OCI-LY7 (cell line): Measurements from ENCODE around the gene HDAC4. TPM values are rescaled to one million over a fixed set of nuclear protein-coding genes. Genes with fewer than 3 reads are reported as not detected.

Experiments
- BruUV-seq: library from RNA; stranded (reverse); fragments of 400-500 nt; replicated peaks from 2 replicates; lab custom pipeline; 2021; lab: Mats Ljungman, UMichigan
- CTCF ChIA-PET: fragments of 300-600 bp; sonication (Branson Sonifier 250); formaldehyde crosslinking; loops from one replicate; lab custom pipeline; 2022; ENCODE audit warnings: antibody characterized with exemption; ENCODE audit not compliant: unreplicated experiment; lab: Charles Lee
- POLR2A ChIA-PET: fragments of 300-600 bp; sonication (Branson Sonifier 250); formaldehyde crosslinking; loops from one replicate; lab custom pipeline; 2022; ENCODE audit warnings: antibody characterized with exemption; lab: Charles Lee
- DNase-seq: peaks from one replicate; pipeline ENCODE4 v3.0.0-alpha.2; 2015; ENCODE audit warnings: low spot score
- H2AFZ ChIP-seq: fragments of 200-600 bp; sonication (generic), shearing (Covaris generic); 2 replicates; pipeline ENCODE4 v1.6.1; 2014; ENCODE audit warnings: mild to moderate bottlenecking, antibody characterized with exemption, low read length, moderate library complexity
- H3K27ac ChIP-seq: fragments of 200-600 bp; sonication (generic); 2 replicates; pipeline ENCODE4 v1.5.1; 2014; ENCODE audit warnings: mixed run types, low read depth, mild to moderate bottlenecking, moderate library complexity, low read length, inconsistent platforms; ENCODE audit not compliant: poor library complexity, severe bottlenecking
- H3K36me3 ChIP-seq: fragments of 200-600 bp; sonication (generic); 2 replicates; pipeline ENCODE4 v1.6.1; 2014; ENCODE audit warnings: mild to moderate bottlenecking, antibody characterized with exemption, low read length, moderate library complexity, mixed read lengths; ENCODE audit not compliant: insufficient read depth
- H3K4me1 ChIP-seq: fragments of 200-600 bp; sonication (generic); 2 replicates; pipeline ENCODE4 v1.5.1; 2014; ENCODE audit warnings: mild to moderate bottlenecking, low read length; ENCODE audit not compliant: insufficient read depth, poor library complexity, severe bottlenecking
- H3K4me2 ChIP-seq: fragments of 200-600 bp; sonication (generic); 2 replicates; pipeline ENCODE4 v1.6.1; 2014; ENCODE audit warnings: mild to moderate bottlenecking, low read length
- H3K4me3 ChIP-seq: fragments of 200-600 bp; sonication (generic); 2 replicates; pipeline ENCODE4 v1.5.1; 2014; ENCODE audit warnings: mild to moderate bottlenecking, low read depth, low read length; ENCODE audit not compliant: poor library complexity, severe bottlenecking
- H3K79me2 ChIP-seq: fragments of 200-600 bp; sonication (generic); 2 replicates; pipeline ENCODE4 v1.6.1; 2016; ENCODE audit warnings: low read depth, mild to moderate bottlenecking, low read length, moderate library complexity, mixed read lengths; ENCODE audit not compliant: insufficient read depth
- H3K9me2 ChIP-seq: fragments of 200-600 bp; sonication (generic); 2 replicates; pipeline ENCODE4 v1.6.1; 2016; ENCODE audit warnings: mild to moderate bottlenecking, low read length, mixed read lengths; ENCODE audit not compliant: insufficient read depth
- H3K9me3 ChIP-seq: fragments of 200-600 bp; sonication (generic); 2 replicates; pipeline ENCODE4 v1.6.1; 2014; ENCODE audit warnings: mild to moderate bottlenecking, mixed run types, low read length, mixed read lengths
- H4K20me1 ChIP-seq: fragments of 200-600 bp; sonication (generic); 2 replicates; pipeline ENCODE4 v1.6.1; 2014; ENCODE audit warnings: mild to moderate bottlenecking, antibody characterized with exemption, low read length, moderate library complexity, mixed read lengths; ENCODE audit not compliant: insufficient read depth
- EZH2phosphoT487 ChIP-seq: fragments of 200-600 bp; sonication (generic); IDR thresholded peaks from 2 replicates; pipeline ENCODE4 v1.6.1; 2018; ENCODE audit warnings: low read depth, borderline replicate concordance, mild to moderate bottlenecking, mixed run types, antibody characterized with exemption, low read length, moderate library complexity, mixed read lengths
- intact Hi-C: fragments of 100-400 bp; cut with micrococcal nuclease; formaldehyde crosslinking; loops from one replicate; pipeline ENCODE4 v1.10.0; 2022; ENCODE audit not compliant: unreplicated experiment
- total RNA-seq, 2 experiments: library from RNA; depleted of rRNA in 1 of 2; stranded (reverse); fragments of >200 nt in 1 of 2; shearing (Covaris generic) in 1 of 2; gene quantifications; 2 replicates each; pipeline ENCODE4 v1.2.3, GENCODE V29; 2014 to 2022
- TF ChIP-seq, protein P1 (sequence below): fragments of 200-600 bp; sonication (generic); conservative IDR thresholded peaks from 2 replicates; pipeline ENCODE4 v1.5.1; 2014; ENCODE audit warnings: mild to moderate bottlenecking, antibody characterized with exemption, low read length, moderate library complexity, mixed read lengths

The HDAC4 gene
- total RNA-seq, 2 experiments from 2014 or later: 10.2 to 20.6 TPM

GRCh38 chr2:239368906-239369552 is 31.8 kb downstream of the HDAC4 start:
- DNase-seq: peak; percentile 7
- Histone ChIP-seq H3K9me2 (no peaks in the 10 kb centered on the region), H2AFZ (no peak overlapping the region), H3K27ac (no peak overlapping the region), H3K36me3 (no peaks in the 10 kb centered on the region), H3K9me3 (no peaks in the 10 kb centered on the region), H3K4me1 (peaks cover 17% of the 10 kb centered on the region), H3K4me2 (no peak overlapping the region), H3K79me2 (no peaks in the 10 kb centered on the region), H4K20me1 (no peaks in the 10 kb centered on the region), H3K4me3 (no peak overlapping the region)
- ChIA-PET CTCF (no interaction called here), POLR2A (interaction anchor here (0.5 to 1.2 kb wide), 3 partner anchors 12 to 1412 kb away, joined by 3 read pairs; no protein-coding TSS in a partner anchor)
- TF ChIP-seq, protein P1, sequence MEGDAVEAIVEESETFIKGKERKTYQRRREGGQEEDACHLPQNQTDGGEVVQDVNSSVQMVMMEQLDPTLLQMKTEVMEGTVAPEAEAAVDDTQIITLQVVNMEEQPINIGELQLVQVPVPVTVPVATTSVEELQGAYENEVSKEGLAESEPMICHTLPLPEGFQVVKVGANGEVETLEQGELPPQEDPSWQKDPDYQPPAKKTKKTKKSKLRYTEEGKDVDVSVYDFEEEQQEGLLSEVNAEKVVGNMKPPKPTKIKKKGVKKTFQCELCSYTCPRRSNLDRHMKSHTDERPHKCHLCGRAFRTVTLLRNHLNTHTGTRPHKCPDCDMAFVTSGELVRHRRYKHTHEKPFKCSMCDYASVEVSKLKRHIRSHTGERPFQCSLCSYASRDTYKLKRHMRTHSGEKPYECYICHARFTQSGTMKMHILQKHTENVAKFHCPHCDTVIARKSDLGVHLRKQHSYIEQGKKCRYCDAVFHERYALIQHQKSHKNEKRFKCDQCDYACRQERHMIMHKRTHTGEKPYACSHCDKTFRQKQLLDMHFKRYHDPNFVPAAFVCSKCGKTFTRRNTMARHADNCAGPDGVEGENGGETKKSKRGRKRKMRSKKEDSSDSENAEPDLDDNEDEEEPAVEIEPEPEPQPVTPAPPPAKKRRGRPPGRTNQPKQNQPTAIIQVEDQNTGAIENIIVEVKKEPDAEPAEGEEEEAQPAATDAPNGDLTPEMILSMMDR: no peak
- no peak for TF ChIP-seq EZH2phosphoT487
- intact Hi-C loops: loop anchor here (1.0 kb wide), 1 partner anchor 102 kb away; no protein-coding TSS in a partner anchor
- BruUV-seq: no TSS peak

GRCh38 chr2:239368321-239368720 is 32.5 kb downstream of the HDAC4 start:
- Histone ChIP-seq H4K20me1 (no peaks in the 10 kb centered on the region), H3K9me2 (no peaks in the 10 kb centered on the region), H3K4me2 (no peak overlapping the region), H3K4me3 (no peak overlapping the region), H3K27ac (no peak overlapping the region), H3K9me3 (no peaks in the 10 kb centered on the region), H2AFZ (no peak overlapping the region), H3K4me1 (peaks cover 17% of the 10 kb centered on the region), H3K36me3 (no peaks in the 10 kb centered on the region), H3K79me2 (no peaks in the 10 kb centered on the region)
- POLR2A ChIA-PET: no interaction called here
- intact Hi-C loops: no loop called here
- TF ChIP-seq, protein P1: no peak
- TF ChIP-seq EZH2phosphoT487: no peak
- BruUV-seq: no TSS peak
- DNase-seq: no peak
- CTCF ChIA-PET: no interaction called here

- no TSS peak for BruUV-seq
- no peak for DNase-seq
- Histone ChIP-seq H3K4me3 (no peak overlapping the region), H3K36me3 (no peaks in the 10 kb centered on the region), H3K79me2 (no peaks in the 10 kb centered on the region), H3K9me3 (no peaks in the 10 kb centered on the region), H2AFZ (no peak overlapping the region), H3K9me2 (no peaks in the 10 kb centered on the region), H3K27ac (no peak overlapping the region), H3K4me1 (peaks cover 17% of the 10 kb centered on the region), H3K4me2 (no peak overlapping the region), H4K20me1 (no peaks in the 10 kb centered on the region; the same call in 1 of the 2 replicates)
- TF ChIP-seq, protein P1: no peak
- no peak for TF ChIP-seq EZH2phosphoT487
- ChIA-PET POLR2A (no interaction called here), CTCF (no interaction called here)
- intact Hi-C loops: no loop called here
Measured at GRCh38 chr2:239366740-239367139, 34.1 kb downstream of the HDAC4 start.
